ENCODE data around the gene SHANK2.

Gene SHANK2

DNA sequence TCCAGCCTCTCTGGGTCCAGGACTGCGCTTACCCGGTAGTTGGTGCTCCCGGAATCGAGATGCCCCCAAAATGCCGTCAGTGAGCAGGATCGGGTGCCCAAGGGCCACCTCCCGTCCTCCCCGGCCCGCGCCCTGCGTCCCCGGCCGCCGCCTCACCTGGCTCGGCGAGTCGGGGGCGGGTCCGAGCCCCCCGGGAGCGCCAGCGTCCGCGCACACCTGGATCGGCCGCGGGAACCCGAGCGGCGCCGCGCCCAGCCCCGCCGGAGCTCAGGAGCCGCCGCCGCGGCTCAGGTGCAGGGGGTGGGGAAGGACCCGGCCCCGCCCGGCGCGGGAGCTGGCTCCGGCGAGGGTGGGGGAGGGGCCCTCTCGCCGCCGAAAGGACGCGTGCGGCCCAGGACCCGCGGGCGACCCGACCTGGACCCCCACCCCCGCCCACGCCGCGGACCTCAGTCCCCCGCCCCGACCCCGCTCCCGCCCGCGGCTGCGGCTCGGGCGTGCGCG, at the start of gene SHANK2:
Gene SHANK2 (minus strand): TSS at position 309 of the 501 bp plus-strand sequence. CDS start 105,251 bp downstream, outside the sequence.
- no peak for DNase-seq

- DNase-seq: no peak
These were observed 49.6 kb upstream of the SHANK2 start for GRCh38 chr11:71301858-71302533.

DNA sequence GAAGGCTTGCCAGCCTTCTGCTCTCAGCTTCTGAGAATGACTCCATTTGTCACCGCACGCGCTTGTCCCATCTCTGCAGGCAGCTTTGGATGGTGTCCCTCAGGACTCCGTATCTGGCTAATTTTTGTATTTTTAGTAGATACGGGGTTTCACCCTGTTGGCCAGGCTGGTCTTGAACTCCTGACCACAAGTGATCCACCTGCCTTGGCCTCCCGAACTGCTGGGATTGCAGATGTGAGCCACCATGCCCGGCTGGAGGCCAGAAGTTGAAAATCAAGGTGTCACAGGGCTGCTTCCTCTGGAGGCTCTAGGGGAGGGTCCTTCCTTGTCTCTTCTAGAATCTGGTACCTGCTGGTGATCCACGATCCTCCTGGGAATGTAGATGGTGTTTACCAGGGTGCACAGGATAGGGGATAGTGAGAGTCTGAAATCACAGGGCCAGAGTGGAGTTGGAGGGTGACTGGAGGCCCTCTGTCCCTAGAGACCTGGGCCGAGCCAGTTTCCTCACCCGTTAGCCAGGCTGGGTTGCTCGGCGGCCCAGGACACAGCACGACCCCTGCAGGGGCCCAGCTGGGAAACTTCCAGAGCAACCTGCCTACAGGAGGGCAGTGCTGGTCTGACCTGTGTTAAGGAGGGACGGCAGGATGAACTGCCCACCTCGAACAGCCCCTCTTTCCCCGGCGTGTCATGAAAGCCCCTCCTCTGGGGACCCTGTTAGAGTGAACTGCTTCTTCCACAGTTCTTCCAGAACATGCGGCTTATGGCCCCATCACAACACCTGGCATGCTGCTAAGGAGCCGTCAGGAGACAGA, 48.9 kb upstream of the SHANK2 start:
- DNase-seq: no peak

- DNase-seq: no peak
These were observed 47.8 kb upstream of the SHANK2 start for GRCh38 chr11:71300187-71300586.

- no peak for DNase-seq
These were observed 46.4 kb upstream of the SHANK2 start for GRCh38 chr11:71298761-71299181.

- no peak for DNase-seq
These were observed 45.7 kb upstream of the SHANK2 start for GRCh38 chr11:71298016-71298550.

GRCh38 chr11:71294846-71295600, 42.6 kb upstream of the SHANK2 start:
- DNase-seq: no peak

GRCh38 chr11:71293961-71294782, 41.8 kb upstream of the SHANK2 start:
- no peak for DNase-seq

GRCh38 chr11:71286701-71287643, 34.6 kb upstream of the SHANK2 start:
- no peak for DNase-seq

- no peak for DNase-seq
These were observed 32.7 kb upstream of the SHANK2 start for GRCh38 chr11:71285111-71285510.

- DNase-seq: no peak
These were observed 32.2 kb upstream of the SHANK2 start for GRCh38 chr11:71284525-71285092.

- DNase-seq: no peak
These were observed 31.6 kb upstream of the SHANK2 start for GRCh38 chr11:71283971-71284441.

DNA sequence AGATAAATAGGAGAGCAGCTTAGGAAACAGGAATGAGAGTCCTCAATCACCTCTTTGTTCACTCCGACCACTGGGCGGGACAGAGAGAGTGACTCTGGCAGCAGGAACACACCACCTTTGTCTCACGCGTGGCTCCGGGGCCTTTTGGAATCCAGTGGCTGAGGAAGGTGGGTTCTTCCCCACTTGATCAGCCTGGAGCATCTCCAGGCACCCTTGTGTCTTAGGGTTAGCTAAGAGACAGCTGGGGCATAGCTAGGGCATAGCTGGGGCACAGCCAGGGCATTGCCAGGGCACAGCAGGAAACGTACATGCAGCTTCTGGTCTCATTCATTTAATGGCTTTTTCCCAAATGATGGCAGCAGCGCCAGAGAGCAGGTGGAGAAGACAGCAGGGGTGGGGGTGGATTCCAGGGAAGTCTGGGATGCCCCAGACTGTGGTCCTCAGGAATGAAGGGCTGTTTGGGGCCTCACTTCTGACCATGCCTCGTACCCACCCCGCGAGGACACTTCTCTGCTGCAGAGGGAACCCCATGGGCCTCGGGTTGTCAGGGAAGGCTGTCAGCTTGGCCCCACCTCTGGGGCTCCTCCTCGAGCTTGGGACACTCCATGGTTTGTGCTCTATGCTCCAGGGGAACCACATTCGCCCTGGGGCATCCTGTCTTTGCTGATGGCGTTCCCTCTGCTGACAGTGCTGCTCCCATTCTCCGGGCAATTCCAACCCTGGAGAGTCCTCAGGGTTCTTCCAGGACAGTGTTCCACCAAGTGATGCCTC, 30.4 kb upstream of the SHANK2 start:
- DNase-seq: no peak

GRCh38 chr11:71281831-71282230, 29.5 kb upstream of the SHANK2 start:
- DNase-seq: no peak

DNA sequence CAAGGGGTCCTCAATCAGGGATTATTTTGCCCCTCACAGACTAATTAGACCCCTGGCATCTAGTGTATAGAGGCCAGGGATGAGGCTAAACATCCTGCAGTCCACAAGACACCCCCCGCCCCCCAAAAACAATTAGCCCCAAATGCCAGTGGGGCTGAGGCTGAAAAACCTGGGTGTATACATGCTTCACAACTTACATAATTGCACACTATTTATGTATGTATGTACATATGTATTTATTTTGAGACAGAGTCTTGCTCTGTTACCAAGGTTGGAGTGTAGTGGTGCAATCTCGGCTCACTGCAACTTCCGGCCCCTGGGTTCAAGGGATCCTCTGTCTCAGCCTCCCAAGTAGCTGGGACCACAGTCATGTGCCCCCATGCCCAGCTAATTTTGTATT, 28.8 kb upstream of the SHANK2 start:
- no peak for DNase-seq

DNA sequence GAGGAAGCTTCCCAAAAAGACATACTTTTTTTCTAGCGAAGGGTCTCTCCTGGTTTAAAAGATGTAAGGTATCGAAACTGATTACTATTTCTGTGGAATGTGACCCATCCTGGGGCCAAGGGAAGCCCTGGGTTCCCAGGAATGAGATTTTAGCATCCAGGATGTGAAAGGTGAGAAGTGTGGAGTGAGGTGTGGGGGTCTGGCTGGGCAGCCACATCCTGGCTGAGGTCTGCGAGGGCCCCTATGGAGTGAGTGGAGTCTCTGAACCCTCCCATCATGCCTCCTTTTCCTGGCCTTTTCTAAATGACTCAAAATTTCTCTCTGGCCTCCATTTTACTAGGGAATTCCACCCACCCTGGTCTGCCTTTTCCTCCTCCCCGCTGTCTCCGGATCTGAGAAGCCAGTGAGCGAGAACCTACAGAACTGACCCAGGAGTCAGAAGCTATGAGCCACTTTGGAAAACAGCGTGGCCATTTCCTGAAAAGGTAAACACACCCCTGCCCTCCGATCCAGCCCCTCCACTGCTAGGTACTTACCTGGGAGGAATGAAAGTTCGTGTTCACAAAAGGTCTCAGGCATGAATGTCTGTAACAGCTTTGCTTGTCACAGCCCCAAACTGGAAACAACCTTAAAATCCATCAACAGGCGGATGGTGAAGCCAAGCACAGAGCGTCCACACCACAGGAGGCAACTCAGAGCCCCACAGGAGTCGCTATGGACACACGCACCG, 27.7 kb upstream of the SHANK2 start:
- DNase-seq: no peak

DNA sequence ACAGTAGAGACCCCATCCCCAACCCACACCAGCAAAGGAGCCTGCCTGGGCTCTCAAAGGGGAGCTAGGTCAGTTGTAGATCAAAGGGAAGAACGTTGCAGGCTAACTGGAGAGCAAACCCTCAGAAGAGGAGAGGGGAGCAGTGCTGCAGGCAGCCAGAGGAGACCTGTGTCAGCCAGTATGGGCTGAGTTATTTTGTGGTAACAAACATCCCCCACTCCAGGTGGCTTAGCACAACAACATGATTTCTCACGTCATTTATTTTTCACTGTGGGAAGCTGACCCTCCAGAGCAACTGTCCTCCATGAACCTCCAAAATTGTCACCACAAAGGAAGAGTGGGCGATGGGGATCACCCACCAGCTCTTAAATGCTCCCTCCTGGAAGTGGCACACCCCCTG, 19.8 kb upstream of the SHANK2 start:
- no peak for DNase-seq

DNA sequence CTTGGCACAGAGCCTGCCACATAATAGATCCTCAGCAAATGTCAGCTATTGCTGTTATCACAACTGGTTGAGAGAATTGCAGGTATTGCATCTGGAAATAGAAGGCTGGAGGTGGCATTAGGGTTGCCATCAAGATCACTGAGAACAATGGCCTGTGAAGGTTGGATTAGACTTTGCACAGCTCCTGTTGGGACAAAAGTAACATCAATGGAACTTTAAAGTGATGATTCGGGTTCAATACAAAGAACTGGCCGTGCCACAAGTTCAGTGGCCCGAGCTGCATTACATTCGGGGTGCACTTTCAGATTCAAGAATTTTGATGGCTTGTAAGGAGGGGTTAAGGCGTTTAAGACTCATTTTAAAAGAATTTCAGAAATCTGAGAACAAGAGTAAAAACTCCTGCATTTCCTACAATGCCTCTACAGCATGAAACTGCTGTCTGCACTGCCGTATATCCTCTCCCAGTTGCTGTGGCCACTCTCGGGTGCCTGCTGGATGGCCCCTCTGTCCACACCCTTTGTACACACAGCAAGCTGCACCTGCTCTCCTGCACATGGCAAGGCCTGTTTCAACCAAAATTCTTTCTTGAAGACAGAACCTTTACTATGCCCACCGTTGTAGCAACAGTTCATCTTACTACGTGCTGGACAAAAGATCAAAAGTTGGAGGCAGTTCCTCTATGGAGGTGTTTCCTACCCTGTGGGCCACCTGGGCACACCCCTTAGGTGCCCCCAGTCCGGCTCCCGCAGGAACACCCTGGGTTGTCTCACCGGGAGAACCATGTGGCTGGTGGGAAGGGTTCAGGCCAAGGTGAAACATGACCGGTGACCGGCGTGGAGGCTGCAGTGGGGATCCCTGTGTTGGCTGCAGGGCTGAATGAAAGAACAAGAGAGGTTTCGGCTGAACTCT, 17.5 kb upstream of the SHANK2 start:
- DNase-seq: no peak
